HG03432 (cell line): Measurements from ENCODE around the gene TNFRSF14.
A peak's percentile ranks its signal among the peaks of the same experiment; 100 is the strongest.

ENCODE experiments used
- ATAC-seq: cut with Tn5 transposase; IDR thresholded peaks from one replicate; pipeline ENCODE4 v1.9.1; 2021; ENCODE audit warnings: mild to moderate bottlenecking, moderate library complexity; ENCODE audit not compliant: unreplicated experiment

The TNFRSF14 gene

DNA sequence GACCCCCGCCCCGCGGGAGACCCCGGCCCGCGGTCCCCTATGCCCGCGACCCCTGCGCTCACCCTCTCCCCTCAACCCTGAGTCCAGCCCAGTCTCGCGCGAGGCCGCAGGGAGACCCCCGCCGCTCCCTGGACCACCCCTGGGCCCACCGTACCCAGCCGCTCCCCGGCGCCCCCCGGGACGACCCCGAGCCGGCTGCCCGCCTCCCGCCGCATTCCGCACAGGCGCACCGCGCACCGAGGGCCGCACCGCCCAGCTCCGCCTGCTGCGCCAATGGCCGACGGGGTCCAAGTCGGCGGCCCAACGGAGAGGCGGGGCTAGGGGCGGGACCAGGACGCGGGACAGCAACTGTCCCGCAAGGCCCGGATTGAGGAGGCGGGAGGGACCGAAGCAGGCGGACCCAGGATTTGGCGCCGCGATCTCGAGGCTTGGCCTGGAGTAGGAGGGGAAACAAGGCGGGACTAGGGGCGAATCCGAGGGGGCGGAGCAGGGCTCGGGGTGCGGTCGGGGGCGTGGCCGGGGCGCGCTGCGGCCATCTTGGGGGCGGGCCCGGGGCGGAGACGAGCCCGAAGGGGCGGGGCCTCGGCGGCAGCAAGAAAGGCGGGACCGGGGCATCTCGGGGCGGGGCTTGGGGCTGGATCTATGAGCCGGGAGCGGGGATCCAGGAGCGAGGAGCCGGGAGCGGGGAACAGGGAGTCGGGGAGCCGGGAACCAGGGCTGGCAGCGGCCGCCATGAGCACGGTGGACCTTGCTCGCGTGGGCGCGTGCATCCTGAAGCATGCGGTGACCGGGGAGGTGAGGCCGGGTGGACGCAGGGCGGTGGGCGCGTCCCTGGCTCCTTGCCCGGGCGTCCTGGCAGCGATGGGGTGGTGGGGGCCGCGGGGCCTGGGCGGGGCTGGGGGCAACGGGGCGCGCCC, 30.2 kb downstream of the TNFRSF14 start, which contains the start of gene PRXL2B:
PRXL2B (plus strand) TSS at position 624 of the 917 bp plus-strand sequence; CDS start at position 733, 109 bp downstream.
- ATAC-seq: peak; percentile 59

- peak; percentile 2 for ATAC-seq
These were observed 31.1 kb downstream of the TNFRSF14 start for GRCh38 chr1:2587071-2587859.

GRCh38 chr1:2587860-2588571, 31.8 kb downstream of the TNFRSF14 start:
- no peak for ATAC-seq

- ATAC-seq: no peak
These were observed 32.7 kb downstream of the TNFRSF14 start for GRCh38 chr1:2588661-2589430.

GRCh38 chr1:2589431-2590232, 33.5 kb downstream of the TNFRSF14 start:
- ATAC-seq: no peak

DNA sequence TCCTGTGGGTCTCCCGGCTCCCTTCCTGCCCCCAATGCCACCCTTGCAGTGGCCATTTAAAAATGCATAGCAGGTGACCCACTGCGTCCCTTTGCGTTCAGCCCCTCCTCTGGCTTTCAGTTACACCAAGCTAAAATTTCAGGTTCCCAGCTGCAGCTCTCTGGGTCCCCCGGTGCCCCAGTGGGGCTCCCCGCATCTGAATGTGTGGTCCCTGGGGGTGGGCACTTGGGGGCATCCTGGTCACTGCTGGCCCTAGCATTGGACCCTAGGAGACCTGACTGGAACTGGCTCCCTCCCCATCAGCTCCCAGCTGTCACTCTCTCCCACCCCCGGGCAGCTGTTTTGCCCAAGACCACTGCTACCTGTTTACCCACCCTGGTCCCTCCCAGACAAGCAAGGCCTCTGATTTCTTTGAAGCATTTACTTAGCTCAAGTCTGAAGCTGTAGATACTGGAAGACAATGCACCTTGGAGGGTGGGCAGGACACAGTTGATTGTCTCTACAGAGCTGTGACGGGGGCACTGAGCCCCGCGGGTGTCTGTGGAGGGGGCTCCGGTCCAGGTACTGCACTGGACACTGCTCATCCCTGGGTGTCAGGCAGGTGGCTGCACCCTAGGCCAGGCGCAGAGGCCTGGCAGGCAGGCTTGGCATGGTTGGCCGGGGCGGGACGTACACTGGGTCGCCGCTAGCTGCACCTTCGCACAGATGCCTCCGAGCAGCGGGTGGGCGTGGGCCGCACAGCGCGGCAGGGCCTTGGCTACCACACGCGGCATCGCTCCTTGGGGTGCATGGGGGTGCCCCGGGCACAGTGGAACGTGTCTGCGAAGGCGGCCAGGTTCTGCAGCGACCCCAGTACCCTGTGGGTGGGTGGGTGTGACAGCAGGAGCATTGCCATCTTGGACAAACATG, 34.3 kb downstream of the TNFRSF14 start:
- ATAC-seq: no peak

- ATAC-seq: no peak
These were observed 35.0 kb downstream of the TNFRSF14 start for GRCh38 chr1:2591233-2591580.

- no peak for ATAC-seq
These were observed 35.5 kb downstream of the TNFRSF14 start for GRCh38 chr1:2591581-2592261.

DNA sequence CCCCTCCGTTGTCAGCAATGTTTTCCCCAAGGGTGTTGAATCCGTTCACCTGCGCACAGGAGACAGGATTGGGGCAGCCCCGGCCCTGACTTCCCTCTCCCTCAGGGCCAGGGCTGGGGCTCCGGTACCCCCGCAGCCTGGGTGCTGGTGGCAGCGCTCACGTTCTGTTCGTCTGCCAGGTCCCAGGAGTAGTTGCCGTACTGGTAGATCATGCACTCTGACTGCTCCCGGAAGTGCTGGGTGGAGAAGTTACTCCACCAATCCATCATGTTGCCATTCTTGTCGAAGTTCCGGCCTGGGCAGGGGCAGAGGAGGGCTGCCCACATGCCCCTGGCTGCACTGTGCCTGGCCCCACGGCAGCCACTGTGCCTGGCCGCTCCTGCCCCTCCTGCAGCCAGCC, 36.5 kb downstream of the TNFRSF14 start:
- ATAC-seq: no peak

- no peak for ATAC-seq
These were observed 37.2 kb downstream of the TNFRSF14 start for GRCh38 chr1:2593251-2593878.

DNA sequence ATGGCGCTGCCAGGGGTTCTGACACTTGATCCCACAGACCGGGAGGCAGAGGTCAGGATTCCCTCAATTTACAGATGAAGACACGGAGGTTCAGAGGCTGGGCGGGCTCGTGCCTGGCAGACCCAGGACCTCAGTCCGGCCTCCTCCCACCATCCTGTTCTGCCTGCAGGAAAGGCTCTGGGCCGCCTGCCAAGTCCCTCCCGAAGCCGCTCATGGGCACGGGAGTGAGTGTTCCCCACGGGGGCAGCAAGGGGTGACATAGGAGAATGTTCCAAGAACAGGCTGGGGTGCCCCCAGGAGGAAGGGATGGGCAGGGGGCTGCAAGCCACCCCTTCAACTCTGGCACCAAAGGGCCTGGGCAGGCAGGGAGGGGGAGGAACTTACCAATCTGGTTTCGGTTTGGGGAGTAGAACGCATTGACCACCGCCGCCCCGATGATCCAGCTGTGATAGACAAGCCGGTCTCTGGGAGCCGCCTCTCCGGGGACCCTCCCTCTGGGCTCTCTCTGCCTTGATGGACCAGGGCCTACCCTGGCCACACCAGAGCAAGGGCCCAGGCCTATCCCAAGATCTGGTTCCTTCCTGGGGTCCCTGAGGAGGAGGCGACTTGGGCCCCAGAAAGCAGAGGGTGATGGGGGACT, 38.0 kb downstream of the TNFRSF14 start:
- no peak for ATAC-seq

DNA sequence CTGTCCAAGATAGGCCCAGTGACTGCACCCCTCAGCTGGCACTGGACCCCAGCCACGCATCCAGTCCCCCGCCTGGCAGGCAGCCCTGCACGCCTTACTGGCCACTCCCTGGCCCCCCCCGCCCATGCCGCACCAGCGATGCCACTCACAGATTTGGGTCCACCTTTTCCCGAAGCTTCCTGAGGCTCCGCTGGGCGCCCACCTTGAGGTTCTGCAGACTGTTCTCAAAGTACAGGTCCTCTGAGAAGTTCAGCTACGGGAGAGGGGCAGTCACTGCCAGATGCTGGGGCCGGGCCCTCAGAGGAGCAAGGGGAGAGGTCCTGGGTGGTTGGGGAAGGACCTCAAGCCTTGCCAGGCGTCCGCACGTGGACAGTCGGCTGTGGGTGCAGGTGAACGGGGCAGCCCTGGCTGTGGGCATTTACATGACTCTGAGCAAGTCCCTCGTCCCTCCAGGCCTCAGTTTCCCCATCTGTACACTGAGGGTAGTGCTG, 38.5 kb downstream of the TNFRSF14 start:
- ATAC-seq: no peak

- ATAC-seq: no peak
These were observed 39.2 kb downstream of the TNFRSF14 start for GRCh38 chr1:2595261-2595811.

- ATAC-seq: no peak
These were observed 39.8 kb downstream of the TNFRSF14 start for GRCh38 chr1:2595812-2596529.

DNA sequence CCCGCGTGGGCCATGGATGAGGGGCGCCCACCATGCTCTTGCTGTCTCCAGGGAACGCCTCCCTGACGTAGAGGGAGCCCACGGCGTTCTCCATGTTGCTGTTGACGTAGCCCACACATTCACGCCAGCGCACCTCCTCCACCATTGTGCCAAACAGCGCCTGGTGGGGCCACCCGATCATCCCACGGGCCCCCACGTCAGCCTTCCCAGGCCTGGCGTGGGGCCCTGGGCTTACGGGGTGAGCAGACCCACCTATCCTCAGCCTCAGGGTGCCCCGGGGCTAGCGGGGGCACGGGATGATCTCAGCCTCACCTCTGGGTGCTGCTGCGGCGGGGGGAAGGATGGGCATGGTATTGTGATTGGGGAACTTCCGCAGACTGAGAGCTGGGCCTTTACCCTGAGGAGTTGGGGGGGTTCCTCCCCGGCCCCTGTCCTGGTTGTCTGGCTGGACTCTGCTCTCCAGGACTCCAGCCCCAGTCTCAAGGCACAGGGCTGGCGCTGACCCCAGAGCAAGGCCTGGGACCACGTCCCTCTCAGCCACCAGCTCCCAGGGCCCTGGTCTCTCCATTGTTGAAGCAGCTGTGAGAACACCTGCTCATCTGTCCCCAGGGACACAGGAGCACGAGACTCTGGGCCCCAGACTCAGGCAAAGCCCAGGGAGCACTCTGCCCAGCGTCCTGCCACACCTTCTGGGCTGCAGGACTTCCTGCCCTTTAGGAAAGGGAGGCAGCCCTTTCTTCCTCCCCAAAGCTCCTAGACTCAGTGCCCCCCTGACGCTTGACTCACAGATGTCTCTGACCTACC, 40.6 kb downstream of the TNFRSF14 start:
- ATAC-seq: no peak
